ENCODE results near the gene IL19.
A peak's percentile ranks its signal among the peaks of the same experiment; 100 is the strongest.
"Not testable (repeated sequence)": the region's sequence is repeated elsewhere in the genome, so short reads cannot be mapped to it uniquely, and the experiment has no call there.

The IL19 gene

DNA sequence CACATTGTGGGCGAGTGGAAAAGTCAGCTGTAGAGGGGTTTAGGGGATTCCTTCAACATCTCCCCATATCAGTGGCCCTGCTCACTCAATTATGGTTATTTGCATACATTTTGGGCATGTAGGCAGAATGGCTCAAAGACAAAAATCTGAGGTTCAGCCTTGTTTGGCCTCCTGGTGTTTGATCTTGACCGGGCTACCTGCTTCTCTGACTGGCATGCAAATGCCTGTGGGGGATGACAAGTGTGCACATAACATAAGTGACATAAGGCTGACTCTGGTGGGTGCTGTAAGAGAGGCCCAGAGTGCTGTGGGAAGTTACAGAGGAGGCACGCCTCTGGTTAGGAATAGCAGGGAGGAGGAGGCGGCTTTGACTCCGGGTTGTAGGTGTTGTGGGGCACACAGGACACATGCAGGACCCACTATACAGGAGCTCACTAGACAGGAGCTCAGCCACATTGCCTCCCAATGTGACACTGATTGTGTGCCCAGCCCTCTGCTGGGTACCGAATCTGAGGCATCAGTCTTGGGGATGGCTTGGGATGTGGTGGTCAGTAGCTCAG, 29.4 kb upstream of the IL19 start:
- DNase-seq (ENCODE audit: low read depth in 2 of 2) = no peak

GRCh38 chr1:206742719-206743383, 27.7 kb upstream of the IL19 start:
- no peak for DNase-seq (ENCODE audit: low read depth in 2 of 2)

- no peak for DNase-seq (ENCODE audit: low read depth in 2 of 2)
These were observed 25.9 kb upstream of the IL19 start for GRCh38 chr1:206744683-206745082.

DNA sequence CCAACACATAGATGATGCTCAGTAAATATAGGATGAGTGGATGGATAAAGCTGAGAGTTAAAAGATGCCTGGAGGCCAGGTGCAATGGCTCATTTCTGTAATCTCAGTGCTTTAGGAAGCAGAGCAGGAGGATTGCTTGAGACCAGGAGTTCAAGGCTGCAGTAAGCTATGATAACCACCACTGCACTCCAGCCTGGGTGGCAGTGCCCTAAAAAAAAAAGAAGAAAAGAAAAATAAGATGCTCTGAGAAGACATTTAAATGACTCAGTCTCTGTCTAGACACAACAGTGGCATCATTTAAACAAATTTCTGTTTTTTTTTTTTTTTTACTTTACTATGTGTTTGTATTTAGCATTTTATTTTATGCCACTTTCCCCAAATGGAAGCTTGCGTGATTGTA, 25.3 kb upstream of the IL19 start:
- no peak for DNase-seq (ENCODE audit: low read depth in 2 of 2)

DNA sequence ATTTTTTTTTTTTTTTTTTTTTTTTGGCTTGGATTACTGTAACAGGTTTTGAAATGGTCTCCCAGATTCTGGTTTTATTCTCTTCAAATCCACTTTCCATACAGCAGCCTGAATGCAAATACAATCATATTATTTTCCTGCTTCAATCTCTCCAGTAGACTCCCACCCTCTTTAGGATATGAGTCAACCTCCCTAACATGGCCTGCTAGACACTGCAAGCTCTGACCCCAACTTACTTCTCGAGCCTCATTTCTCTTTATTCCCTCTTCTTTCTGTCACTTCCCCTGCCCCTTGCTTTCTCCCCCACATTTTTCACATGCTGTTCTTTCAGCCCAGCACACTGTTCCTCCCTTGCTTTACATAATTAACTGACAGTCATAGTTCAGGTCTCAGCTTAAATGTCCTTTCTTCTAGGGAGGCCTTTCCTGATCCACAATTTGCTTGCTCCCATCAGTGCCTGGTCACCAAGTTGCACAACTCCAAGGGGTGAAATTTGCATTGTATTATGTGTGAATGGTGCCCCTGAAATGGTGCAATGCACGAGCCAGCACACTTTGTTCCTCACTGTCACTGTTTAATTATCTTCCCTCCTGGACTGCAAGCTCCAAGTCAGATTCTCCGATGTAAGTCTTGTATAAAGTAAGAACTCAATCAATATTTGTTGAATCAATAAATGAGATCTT, 22.1 kb upstream of the IL19 start:
- no peak for DNase-seq (ENCODE audit: low read depth in 2 of 2)

DNA sequence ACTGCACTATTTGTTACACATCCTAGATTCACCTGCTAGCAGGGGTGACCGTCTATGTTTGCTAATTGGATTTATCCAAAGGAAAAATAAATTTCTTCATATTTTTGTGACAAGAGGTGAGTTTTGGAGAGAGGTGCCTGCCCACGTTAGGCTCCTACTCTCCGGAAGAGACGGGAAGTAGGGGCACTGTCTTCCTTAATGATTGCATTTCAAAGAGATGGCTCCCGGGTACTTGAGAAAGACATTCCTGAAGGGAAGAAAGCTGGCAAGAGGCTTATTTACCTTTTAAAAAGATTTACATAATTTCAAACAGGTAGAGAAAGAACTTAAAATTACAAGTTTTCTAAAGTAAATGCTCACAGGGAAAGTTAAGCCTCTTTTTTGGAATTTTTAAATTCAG, 18.7 kb upstream of the IL19 start:
- no peak for DNase-seq (ENCODE audit: low read depth in 2 of 2)

DNA sequence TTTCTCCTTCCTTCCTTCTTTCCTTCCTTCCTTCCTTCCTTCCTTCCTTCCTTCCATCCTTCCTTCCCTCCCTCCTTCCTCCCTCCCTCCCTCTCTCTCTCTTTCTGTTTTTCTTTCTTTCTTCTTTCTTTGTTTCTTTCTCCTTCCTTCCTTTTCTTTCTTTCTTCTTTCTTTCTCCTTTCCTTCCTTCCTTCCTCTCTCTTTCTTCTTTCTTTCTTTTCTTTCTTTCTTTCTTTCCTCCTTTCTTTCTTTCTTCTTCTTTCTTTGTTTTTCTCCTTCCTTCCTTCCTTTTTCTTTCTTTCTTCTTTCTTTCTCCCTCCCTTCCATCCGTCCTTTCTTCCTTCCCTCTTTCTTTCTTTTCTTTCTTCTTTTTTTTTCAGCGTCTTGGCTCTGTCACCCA, 18.1 kb upstream of the IL19 start:
- no peak for DNase-seq (ENCODE audit: low read depth in 2 of 2)

- no peak for DNase-seq (ENCODE audit: low read depth in 2 of 2)
These were observed 17.4 kb upstream of the IL19 start for GRCh38 chr1:206753141-206753540.

DNA sequence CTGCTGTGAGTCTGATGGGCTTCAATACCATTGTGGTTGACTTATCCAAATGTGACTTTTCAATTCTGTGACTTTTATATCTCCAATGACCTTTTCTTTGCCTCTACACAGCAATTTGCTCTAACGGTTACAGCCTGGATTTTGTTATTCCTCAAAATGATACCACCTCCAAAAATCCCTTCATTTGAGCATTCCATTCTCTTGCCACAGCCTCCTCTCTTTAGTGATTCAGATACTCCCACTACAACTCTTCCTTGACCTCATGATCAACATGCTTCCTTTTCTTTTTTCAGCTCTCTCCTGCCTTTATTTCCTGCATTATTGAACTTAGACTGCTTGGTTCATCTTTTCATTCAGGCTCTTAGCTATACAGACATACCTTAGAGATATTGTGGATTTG, 16.6 kb upstream of the IL19 start:
- no peak for DNase-seq (ENCODE audit: low read depth in 2 of 2)

GRCh38 chr1:206757524-206758266, 12.9 kb upstream of the IL19 start:
- no peak for DNase-seq (ENCODE audit: low read depth in 2 of 2)

DNA sequence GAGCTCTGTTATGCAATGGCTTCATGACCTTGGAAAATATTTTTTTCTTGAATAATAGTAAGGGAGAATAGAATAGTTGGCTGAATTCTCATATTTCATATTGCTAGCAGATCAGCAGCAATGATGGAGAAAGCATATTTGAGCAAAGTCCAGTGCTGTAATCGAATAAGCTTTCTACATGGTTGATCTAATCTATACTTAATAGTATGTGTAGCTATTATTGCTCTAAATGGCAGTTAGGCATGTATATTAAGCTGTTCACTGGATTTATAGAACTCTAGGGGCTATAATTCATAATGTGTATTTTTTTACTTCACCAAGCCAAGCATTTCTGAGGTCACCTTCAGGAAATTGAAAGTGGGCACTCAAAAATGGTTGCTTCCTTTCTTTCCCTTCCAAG, 10.0 kb upstream of the IL19 start:
- no peak for DNase-seq (ENCODE audit: low read depth in 2 of 2)

DNA sequence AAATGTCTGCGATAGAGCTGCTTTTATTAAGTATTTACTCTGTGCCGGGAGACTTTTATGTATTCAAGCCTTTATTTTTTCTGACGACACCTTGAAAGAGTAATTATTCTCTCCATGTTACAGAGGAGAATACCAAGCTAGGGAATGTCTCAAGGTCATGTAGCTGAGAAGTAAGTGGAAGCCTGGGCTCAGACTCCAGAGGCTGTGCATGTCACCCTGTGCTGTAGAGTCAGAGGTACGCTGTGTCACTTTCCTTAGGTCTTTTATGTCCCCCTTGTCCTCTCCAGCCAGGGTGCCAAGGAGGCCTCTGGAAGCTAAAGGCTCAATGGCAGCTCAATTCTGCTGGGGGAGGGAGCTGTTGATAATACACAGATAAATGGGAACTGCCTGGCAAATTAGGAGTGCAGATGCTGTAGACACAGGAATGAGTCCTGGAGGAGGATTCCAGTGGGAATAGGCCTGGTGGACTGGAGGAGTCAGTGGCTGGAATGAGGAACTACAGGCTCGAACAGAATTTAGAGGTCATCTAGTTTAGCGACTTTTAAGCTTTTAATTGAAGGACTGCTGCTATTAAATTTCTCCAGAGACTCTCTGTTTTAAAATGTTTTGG, 9.3 kb upstream of the IL19 start:
- no peak for DNase-seq (ENCODE audit: low read depth in 2 of 2)

- DNase-seq (ENCODE audit: low read depth in 2 of 2) = not testable (repeated sequence)
These were observed 7.7 kb upstream of the IL19 start for GRCh38 chr1:206762741-206763364.

DNA sequence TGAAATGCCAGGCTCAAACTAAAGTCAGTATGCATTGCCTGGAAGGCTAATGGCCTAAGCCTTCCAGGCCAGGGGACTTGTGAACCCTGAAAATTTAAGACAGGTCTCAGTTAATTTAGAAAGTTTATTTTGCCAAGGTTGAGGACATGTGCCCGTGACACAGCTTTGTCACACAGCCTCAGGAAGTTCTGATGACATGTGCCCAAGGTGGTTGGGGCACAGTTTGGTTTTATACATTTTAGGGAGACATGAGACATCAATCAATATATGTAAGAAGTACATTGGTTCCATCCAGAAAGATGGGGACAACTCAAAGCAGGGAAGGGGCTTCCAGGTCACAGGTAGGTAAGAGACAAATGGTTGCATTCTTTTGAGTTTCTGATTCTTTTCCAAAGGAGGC, 4.8 kb upstream of the IL19 start:
- DNase-seq (ENCODE audit: low read depth in 2 of 2) = not testable (repeated sequence)

- peak; percentile 29 to 42 for DNase-seq (ENCODE audit: low read depth in 2 of 2)
These were observed 4.2 kb upstream of the IL19 start for GRCh38 chr1:206766251-206766856.

DNA sequence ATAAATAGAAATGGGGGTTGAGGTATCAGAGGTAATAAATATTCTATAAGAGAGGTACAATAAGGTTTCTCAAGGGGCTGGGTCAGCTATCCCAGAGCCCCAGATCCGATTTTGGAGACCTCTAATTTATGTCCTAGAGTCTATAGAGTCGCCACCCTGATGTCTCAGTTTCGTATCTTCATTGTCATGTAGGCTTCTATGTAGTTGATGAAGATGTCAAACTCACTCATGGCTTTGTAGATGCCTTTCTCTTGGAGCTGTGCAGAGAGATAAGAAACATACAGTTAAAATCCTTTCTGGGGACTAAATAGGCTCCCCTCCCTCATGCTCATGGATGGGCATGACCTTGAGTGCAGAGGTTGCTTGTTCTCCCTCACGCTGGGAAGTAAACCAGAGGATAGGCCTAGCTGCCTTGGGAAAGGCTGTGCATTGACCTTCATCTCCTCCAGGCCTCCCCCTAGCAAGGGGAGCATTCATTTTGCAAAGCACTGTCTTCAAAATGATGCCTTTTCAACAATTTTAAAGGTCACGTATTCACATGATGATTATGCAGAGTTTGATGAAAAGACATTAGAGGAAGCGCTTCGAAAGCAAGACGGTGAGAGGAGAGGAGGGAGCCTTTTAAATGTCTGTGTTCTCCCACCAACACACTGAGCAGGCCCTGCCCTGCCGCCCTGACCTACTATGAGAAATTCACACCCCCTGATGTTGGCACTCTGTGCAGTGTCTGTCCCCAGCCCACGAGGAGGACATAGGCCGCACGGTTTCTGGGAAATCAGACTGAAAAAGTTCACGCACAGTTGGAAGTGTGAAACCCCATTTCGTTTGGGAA, 1.9 kb upstream of the IL19 start:
- DNase-seq (ENCODE audit: low read depth in 2 of 2) = no peak

DNA sequence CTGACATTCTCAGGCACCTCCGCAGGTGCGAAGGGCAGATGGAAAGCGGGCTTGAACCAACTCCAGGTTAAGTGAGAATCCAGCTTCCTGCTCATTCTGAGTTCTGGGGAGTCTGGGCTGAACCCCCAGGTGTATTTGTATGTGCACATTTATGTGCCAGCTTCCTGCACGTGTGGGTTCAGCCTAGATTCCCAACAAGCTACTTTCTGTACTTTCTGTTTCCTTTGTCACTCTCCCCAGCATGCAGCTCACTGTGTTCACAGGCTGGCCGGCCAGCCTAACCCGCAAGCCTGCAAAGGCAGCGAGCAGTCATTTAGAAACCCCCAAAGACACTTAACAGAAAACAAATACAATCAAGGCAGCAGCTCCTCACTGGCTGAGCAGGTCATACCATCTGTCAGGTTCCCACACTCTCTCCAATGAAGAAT, 1.3 kb upstream of the IL19 start:
- DNase-seq (ENCODE audit: low read depth in 2 of 2) = peak in 1 of 2 donors; percentile 41

DNA sequence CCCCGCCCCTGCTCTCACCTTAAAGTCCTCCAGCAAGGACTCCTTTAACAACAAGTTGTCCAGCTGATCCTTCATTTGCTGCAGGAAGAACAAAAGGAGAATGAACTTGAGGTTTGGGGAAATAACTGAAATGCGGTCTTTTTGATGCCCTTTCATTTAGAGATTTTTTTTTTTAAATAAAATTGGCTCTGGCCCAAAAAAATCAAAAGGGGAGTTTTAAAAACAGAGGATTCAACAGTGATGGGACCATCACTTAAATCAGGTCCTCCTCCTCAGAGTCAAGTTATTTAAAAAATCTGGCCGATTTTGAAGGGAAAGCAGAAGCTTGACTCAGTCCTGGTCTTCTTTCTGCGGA, 742 bp downstream of the IL19 start:
- DNase-seq (ENCODE audit: low read depth in 2 of 2) = no peak

GRCh38 chr1:206772243-206772937, 1.8 kb downstream of the IL19 start, which contains the start of gene IL10:
Gene IL10, minus strand, starts transcription at chr1:206772494. Its CDS starts 59 bp downstream, at chr1:206772435.
- DNase-seq (ENCODE audit: low read depth in 2 of 2) = no peak

GRCh38 chr1:206774093-206774492, 3.5 kb downstream of the IL19 start:
- no peak for DNase-seq (ENCODE audit: low read depth in 2 of 2)

Data from activated CD4-positive, alpha-beta T cell treated with anti-CD3 and anti-CD28 coated beads for 24 hours (primary cell).